H1 (cell line): ENCODE results near the gene GRAMD4.

Source experiments
- HDAC2 ChIP-seq, 2 experiments: fragments of 300-600 bp in 1 of 2; sonication (generic) in 1 of 2; IDR thresholded peaks; 2 replicates each; pipeline ENCODE4 v1.6.1; 2011 to 2012; ENCODE audit warnings: low read depth in 2 of 2, low read length in 2 of 2, mild to moderate bottlenecking in 2 of 2, moderate library complexity in 2 of 2, borderline replicate concordance in 1 of 2, inconsistent platforms in 1 of 2
- HDAC6 ChIP-seq: IDR thresholded peaks from one replicate; pipeline ENCODE4 v1.7.1; 2012; ENCODE audit warnings: low read depth, mild to moderate bottlenecking, inconsistent platforms, low read length, moderate library complexity
- JUND ChIP-seq: IDR thresholded peaks from 2 replicates; pipeline ENCODE4 v1.6.1; 2011; ENCODE audit warnings: mild to moderate bottlenecking, improper control_type of control experiment, low read length
- SIX5 ChIP-seq: IDR thresholded peaks from 2 replicates; pipeline ENCODE4 v1.6.1; 2011; ENCODE audit warnings: mild to moderate bottlenecking, low read depth, low read length
- TF ChIP-seq, protein P1 (sequence below), 3 experiments: IDR thresholded peaks; 1 replicate in 2 of 3; 2 replicates in 1 of 3; pipeline versions ENCODE4 v1.5.1 to v1.6.1; 2011; ENCODE audit warnings: low read length in 3 of 3, mild to moderate bottlenecking in 3 of 3, inconsistent platforms in 2 of 3, low read depth in 1 of 3, moderate library complexity in 1 of 3; ENCODE audit not compliant: insufficient read depth in 1 of 3; ENCODE audit errors: control extremely low read depth in 1 of 3

DNA sequence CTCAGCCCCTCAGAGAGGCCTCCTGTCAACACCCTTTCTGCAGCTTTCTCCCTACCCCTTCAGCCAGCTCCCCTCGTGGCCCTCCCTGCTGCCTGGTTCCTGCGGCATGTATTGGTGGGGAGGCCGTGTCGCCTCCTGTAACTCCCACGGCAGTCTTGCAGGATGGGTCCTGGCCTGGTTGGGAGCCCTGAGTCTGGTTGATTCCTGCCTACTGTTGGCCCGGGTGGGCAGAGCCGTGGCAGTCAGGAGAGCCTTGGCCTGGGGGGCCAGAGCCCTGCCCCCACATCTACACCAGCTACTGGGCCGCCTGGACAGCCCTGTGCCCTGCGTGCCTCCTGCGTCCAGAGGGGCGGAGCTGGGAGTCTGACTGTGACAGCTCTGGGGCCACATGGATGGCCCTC lies 30.3 kb upstream of the GRAMD4 start:
- TF ChIP-seq HDAC2 (IDR thresholded peaks at IDR 0.05; ENCODE audit: borderline replicate concordance in 1 of 2, low read depth in 2 of 2, low read length in 2 of 2) = no peak
- TF ChIP-seq, protein P1, sequence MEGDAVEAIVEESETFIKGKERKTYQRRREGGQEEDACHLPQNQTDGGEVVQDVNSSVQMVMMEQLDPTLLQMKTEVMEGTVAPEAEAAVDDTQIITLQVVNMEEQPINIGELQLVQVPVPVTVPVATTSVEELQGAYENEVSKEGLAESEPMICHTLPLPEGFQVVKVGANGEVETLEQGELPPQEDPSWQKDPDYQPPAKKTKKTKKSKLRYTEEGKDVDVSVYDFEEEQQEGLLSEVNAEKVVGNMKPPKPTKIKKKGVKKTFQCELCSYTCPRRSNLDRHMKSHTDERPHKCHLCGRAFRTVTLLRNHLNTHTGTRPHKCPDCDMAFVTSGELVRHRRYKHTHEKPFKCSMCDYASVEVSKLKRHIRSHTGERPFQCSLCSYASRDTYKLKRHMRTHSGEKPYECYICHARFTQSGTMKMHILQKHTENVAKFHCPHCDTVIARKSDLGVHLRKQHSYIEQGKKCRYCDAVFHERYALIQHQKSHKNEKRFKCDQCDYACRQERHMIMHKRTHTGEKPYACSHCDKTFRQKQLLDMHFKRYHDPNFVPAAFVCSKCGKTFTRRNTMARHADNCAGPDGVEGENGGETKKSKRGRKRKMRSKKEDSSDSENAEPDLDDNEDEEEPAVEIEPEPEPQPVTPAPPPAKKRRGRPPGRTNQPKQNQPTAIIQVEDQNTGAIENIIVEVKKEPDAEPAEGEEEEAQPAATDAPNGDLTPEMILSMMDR (IDR thresholded peaks at IDR 0.05; ENCODE audit: control extremely low read depth in 1 of 3, insufficient read depth in 1 of 3, low read depth in 1 of 3, low read length in 3 of 3) = no peak
- no peak for TF ChIP-seq HDAC6
- TF ChIP-seq SIX5 = no peak
- TF ChIP-seq JUND = no peak
